ENCODE results near the gene TFDP1.

- TF ChIP-seq CTCF (IDR thresholded peaks at IDR 0.05), result no peak
- no peak for TF ChIP-seq POLR2A (IDR thresholded peaks at IDR 0.05)
- TF ChIP-seq POLR2AphosphoS5 (IDR thresholded peaks at IDR 0.05), result no peak
These were observed 72.5 kb downstream of the TFDP1 start for GRCh38 chr13:113656831-113657671.

Data from breast epithelium (tissue), 3 donors.